Measurements from ENCODE around the gene ADCK1. TPM values are rescaled to one million over a fixed set of nuclear protein-coding genes. Genes with fewer than 3 reads are reported as not detected.

Gene ADCK1
- total and polyA plus RNA-seq, 9 of the 15 experiments (the other 6 are each of a cell fraction or from before 2014, with no cell fraction given), result 2.8 to 8.9 (median 4.3) TPM

- 73% methylated on average over 7 of the region's 7 CpGs for WGBS (ENCODE audit: insufficient coverage, low coverage, missing lambda C conversion rate)
- Histone ChIP-seq H3K4me3 (no peak overlapping the region), H4K20me1 (replicated peaks; ENCODE audit: control insufficient read depth, insufficient read depth, low read length) (no peaks in the 10 kb centered on the region), H2AFZ (ENCODE audit: low read depth, low read length) (no peak overlapping the region), H3K27me3 (ENCODE audit: control insufficient read depth in 2 of 2, insufficient read depth in 2 of 2, low read length in 2 of 2) (no peaks in the 10 kb centered on the region), H3K79me2 (ENCODE audit: control insufficient read depth, insufficient read depth, low read length) (no peaks in the 10 kb centered on the region), H3K4me1 (replicated peaks in 1 of 2; ENCODE audit: control insufficient read depth in 2 of 2, insufficient read depth in 2 of 2, low read length in 2 of 2) (peaks cover 0 to 5% of the 10 kb centered on the region in 2 experiments; a peak in 2 of 5 replicates), H3K27ac (ENCODE audit: extremely low read depth, low read depth, low read length) (no peak overlapping the region), H3K9ac (ENCODE audit: insufficient read depth in 1 of 2, low read depth in 2 of 2, low read length in 2 of 2) (no peak overlapping the region), H3K36me3 (ENCODE audit: control insufficient read depth, insufficient read depth, low read length) (no peaks in the 10 kb centered on the region), H3K9me1 (ENCODE audit: control insufficient read depth, insufficient read depth, low read length) (no peaks in the 10 kb centered on the region), H3K9me3 (replicated peaks; ENCODE audit: control insufficient read depth, insufficient read depth, low read depth, low read length) (no peaks in the 10 kb centered on the region), H3K4me2 (ENCODE audit: insufficient read depth, low read length) (no peak overlapping the region)
- in situ Hi-C loops (cut with MboI) (no loop called here), intact Hi-C loops (cut with micrococcal nuclease) (no loop called here)
- no TSS peak for BruUV-seq (replicated peaks)
- no peak for FAIRE-seq
- no peak for ATAC-seq
- CTCF ChIA-PET (ENCODE audit: low intra/inter-chr PET ratio), result no interaction called here
- no peak for DNase-seq (ENCODE audit: extremely low read depth in 1 of 4, low spot score in 3 of 4)
- POLR2A ChIA-PET, result interaction anchor here (1.2 kb wide), 1 partner anchor 12 kb away, joined by 5 read pairs; no protein-coding TSS in a partner anchor
- TF ChIP-seq DDX20 (tag; IDR thresholded peaks at IDR 0.05; ENCODE audit: low read depth), result no peak
- TF ChIP-seq ETV6 (IDR thresholded peaks at IDR 0.05; ENCODE audit: borderline replicate concordance in 1 of 2, low read depth in 2 of 2, low read length in 1 of 2), result no peak
- TF ChIP-seq ETV6 (CRISPR knock-in tag; IDR thresholded peaks at IDR 0.05; ENCODE audit: borderline replicate concordance), result no peak
- no peak for TF ChIP-seq HBP1 (CRISPR knock-in tag; IDR thresholded peaks at IDR 0.05)
Observed at GRCh38 chr14:77837926-77838325, 38.0 kb downstream of the ADCK1 start.

All from K562 (cell line).